Measurements from ENCODE around the gene RASD2.

RASD2 gene

GRCh38 chr22:35548722-35549112, 8.1 kb downstream of the RASD2 start:
- TF ChIP-seq CTCF (IDR thresholded peaks at IDR 0.05; ENCODE audit: insufficient read depth, low read length, missing control alignments): no peak
- no peak overlapping the region for H3K4me3 ChIP-seq (ENCODE audit: low read depth, low read length)
- no peak for DNase-seq (ENCODE audit: low read depth, low spot score)
- ChIA-PET CTCF (interaction anchor here (0.6 to 1.3 kb wide), 2 partner anchors 12 to 21 kb away, joined by 3 to 4 read pairs; no protein-coding TSS in a partner anchor), POLR2A (no interaction called here)

- POLR2A ChIA-PET: no interaction called here
- CTCF ChIA-PET: interaction anchor here (0.6 to 1.3 kb wide), 3 partner anchors 9 to 21 kb away, joined by 3 to 5 read pairs (median 4); partner anchors contain the start of gene RASD2
- TF ChIP-seq CTCF (IDR thresholded peaks at IDR 0.05; ENCODE audit: insufficient read depth, low read length, missing control alignments): no peak
- H3K4me3 ChIP-seq (ENCODE audit: low read depth, low read length): no peak overlapping the region
- DNase-seq (ENCODE audit: low read depth, low spot score): no peak
These were observed 8.7 kb downstream of the RASD2 start for GRCh38 chr22:35549328-35549727.

GRCh38 chr22:35551549-35552177, 11.0 kb downstream of the RASD2 start:
- ChIA-PET CTCF (interaction anchor here (0.8 to 1.0 kb wide), 2 partner anchors 16 to 18 kb away, joined by 3 to 4 read pairs; no protein-coding TSS in a partner anchor), POLR2A (no interaction called here)
- DNase-seq (ENCODE audit: low read depth, low spot score): no peak
- no peak for TF ChIP-seq CTCF (IDR thresholded peaks at IDR 0.05; ENCODE audit: insufficient read depth, low read length, missing control alignments)
- H3K4me3 ChIP-seq (ENCODE audit: low read depth, low read length): no peak overlapping the region

GRCh38 chr22:35552196-35552842, 11.7 kb downstream of the RASD2 start:
- no peak overlapping the region for H3K4me3 ChIP-seq (ENCODE audit: low read depth, low read length)
- ChIA-PET CTCF (interaction anchor here (0.6 to 1.0 kb wide), 3 partner anchors 17 to 31 kb away, joined by 3 read pairs; no protein-coding TSS in a partner anchor), POLR2A (no interaction called here)
- TF ChIP-seq CTCF (IDR thresholded peaks at IDR 0.05; ENCODE audit: insufficient read depth, low read length, missing control alignments): no peak
- DNase-seq (ENCODE audit: low read depth, low spot score): no peak

GRCh38 chr22:35552846-35553245, 12.2 kb downstream of the RASD2 start:
- CTCF ChIA-PET: interaction anchor here (0.6 to 0.9 kb wide), 2 partner anchors 20 to 31 kb away, joined by 3 read pairs; no protein-coding TSS in a partner anchor
- no peak for TF ChIP-seq CTCF (IDR thresholded peaks at IDR 0.05; ENCODE audit: insufficient read depth, low read length, missing control alignments)

GRCh38 chr22:35553341-35553740, 12.7 kb downstream of the RASD2 start:
- TF ChIP-seq CTCF (IDR thresholded peaks at IDR 0.05; ENCODE audit: insufficient read depth, low read length, missing control alignments): no peak
- POLR2A ChIA-PET: no interaction called here
- CTCF ChIA-PET: interaction anchor here (0.9 kb wide), 1 partner anchor 30 kb away, joined by 3 read pairs; no protein-coding TSS in a partner anchor
- no peak overlapping the region for H3K4me3 ChIP-seq (ENCODE audit: low read depth, low read length)
- DNase-seq (ENCODE audit: low read depth, low spot score): no peak

More at GRCh38 chr22:35552846-35553245, 12.2 kb downstream of the RASD2 start:
- no peak overlapping the region for H3K4me3 ChIP-seq (ENCODE audit: low read depth, low read length)
- no peak for DNase-seq (ENCODE audit: low read depth, low spot score)
- POLR2A ChIA-PET: no interaction called here

Measured in AG04449 (cell line).